ENCODE data around the gene C7.
"Not testable (repeated sequence)": the region's sequence is repeated elsewhere in the genome, so short reads cannot be mapped to it uniquely, and the experiment has no call there.

C7 gene

GRCh38 chr5:40909264-40909663 lies at the start of gene C7:
TSS of gene C7 (plus strand) at chr5:40909497. CDS start at chr5:40909611, 114 bp downstream.
- no peak for DNase-seq (ENCODE audit: low read depth)

GRCh38 chr5:40860711-40861110 lies 48.6 kb upstream of the C7 start:
- no peak for DNase-seq (ENCODE audit: low read depth)

GRCh38 chr5:40865004-40865403 lies 44.3 kb upstream of the C7 start:
- not testable (repeated sequence) for DNase-seq (ENCODE audit: low read depth)

DNA sequence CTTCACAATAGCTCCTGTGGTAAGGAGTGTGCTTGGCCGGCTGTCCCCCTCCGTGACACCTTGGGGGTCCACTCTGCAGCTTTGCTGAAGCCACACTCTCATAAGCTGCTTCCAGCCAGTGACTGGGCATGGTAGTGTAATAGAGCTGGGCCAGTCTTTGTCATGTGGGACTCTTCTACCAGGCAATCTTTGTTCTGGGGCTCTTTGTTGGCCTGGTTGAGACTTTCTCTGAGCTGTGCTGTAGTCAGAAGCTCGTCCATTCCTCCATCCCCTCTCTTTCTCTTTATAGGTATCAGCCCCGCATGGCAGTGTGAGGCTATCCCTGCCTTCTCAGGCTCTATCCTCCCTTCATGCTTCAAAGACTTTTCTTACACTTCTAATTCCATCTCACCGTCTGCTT lies 42.5 kb upstream of the C7 start:
- DNase-seq (ENCODE audit: low read depth): no peak

DNA sequence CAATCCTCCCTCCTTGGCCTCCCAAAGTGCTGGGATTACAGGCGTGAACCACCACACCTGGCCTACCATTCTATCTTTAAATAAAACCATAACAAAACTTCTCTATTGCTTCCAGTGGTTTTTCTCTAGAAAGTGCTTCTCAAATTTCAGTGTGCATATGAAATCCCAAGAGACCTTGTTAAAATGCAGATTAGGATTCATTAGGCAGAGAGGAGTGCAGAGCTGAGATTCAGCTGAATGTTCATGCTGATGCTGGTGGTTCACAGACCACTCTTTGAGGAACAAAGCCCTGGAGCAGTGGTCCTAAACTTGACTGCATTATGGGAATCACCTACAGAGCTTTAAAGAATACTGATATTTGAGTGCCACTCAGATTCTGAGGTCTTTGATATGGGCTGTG lies 39.9 kb upstream of the C7 start:
- no peak for DNase-seq (ENCODE audit: low read depth)

- no peak for DNase-seq (ENCODE audit: low read depth)
Observed at GRCh38 chr5:40871177-40871576, 38.1 kb upstream of the C7 start.

DNA sequence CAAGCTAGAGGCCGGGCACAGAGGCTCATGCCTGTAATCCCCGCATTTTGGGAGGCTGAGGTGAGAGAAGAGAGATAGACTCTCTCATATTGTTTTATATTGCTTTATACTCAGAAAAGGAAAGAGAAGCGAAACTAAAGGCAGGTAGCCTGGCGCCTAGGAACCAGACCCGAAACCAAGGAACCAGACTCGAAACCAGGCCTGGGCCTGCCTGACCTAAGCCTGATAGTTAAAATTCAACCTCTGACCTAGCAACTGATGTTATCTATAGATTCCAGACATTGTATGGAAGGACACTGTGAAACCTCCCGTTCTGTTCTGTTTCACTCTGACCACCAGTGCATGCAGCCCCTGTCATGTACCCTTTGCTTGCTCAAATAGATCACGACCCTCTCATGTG lies 37.0 kb upstream of the C7 start:
- DNase-seq (ENCODE audit: low read depth): not testable (repeated sequence)

DNA sequence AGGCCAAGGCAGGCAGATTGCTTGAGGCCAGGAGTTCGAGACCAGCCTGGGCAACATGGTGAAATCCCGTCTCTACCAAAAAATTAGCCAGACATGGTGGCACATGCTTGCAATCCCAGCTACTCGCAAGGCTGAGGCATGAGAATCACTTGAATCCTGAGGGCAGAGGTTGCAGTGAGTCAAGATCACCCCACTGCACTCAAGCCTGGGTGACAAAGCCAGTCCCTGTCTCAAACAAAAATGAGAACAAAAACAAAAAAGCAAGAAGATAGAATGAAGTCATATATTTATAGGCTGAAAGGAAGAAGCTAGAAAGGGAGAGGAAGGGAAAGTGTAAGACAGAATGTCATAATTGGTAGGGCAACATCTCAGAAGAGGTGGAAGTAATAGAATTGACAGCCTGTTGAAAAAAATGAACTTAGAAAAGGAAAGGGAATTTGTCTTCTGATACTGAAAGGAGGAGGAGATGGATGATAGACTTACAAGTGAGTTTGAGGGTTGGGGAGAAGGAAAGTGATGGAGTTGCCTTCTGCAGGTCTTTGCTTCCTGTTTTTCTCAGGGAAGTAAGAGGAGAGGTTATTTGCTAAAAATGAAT lies 35.9 kb upstream of the C7 start:
- no peak for DNase-seq (ENCODE audit: low read depth)

GRCh38 chr5:40875958-40876357 lies 33.3 kb upstream of the C7 start:
- DNase-seq (ENCODE audit: low read depth): no peak

GRCh38 chr5:40877371-40877988 lies 31.8 kb upstream of the C7 start:
- no peak for DNase-seq (ENCODE audit: low read depth)

GRCh38 chr5:40879163-40879942 lies 29.9 kb upstream of the C7 start:
- no peak for DNase-seq (ENCODE audit: low read depth)

DNA sequence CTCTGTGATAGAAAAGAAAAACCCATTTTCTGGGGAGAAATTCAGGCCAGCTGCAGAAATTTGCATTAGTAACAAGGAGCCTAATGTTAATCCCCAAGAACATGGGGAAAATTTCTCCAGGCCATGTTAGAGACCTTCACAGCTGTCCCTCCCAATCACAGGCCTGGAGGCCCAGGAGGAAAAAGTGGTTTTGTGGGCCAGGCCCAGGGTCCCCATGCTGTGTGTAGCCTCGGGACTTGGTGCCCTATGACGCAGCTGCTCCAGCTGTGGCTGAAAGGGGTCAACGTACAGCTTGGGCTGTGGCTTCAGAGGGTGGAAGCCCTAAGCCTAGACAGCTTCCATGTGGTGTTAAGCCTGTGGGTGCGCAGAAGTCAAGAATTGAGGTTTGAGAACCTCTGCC lies 27.0 kb upstream of the C7 start:
- DNase-seq (ENCODE audit: low read depth): no peak

DNA sequence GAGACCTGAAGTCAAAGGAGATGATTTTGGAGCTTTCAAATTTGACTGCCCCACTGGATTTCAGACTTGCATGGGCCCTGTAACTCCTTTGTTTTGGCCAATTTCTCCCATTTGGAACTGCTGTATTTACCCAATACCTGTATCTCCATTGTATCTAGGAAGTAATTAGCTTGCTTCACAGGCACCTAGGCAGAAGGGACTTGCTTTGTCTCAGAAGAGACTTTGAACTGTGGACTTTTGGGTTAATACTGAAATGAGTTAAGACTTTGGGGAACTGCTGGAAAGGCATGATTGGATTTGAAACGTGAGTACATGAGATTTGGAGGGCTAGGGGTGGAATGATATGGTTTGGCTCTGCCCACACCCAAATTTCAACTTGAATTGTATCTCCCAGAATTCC lies 26.2 kb upstream of the C7 start:
- not testable (repeated sequence) for DNase-seq (ENCODE audit: low read depth)

DNA sequence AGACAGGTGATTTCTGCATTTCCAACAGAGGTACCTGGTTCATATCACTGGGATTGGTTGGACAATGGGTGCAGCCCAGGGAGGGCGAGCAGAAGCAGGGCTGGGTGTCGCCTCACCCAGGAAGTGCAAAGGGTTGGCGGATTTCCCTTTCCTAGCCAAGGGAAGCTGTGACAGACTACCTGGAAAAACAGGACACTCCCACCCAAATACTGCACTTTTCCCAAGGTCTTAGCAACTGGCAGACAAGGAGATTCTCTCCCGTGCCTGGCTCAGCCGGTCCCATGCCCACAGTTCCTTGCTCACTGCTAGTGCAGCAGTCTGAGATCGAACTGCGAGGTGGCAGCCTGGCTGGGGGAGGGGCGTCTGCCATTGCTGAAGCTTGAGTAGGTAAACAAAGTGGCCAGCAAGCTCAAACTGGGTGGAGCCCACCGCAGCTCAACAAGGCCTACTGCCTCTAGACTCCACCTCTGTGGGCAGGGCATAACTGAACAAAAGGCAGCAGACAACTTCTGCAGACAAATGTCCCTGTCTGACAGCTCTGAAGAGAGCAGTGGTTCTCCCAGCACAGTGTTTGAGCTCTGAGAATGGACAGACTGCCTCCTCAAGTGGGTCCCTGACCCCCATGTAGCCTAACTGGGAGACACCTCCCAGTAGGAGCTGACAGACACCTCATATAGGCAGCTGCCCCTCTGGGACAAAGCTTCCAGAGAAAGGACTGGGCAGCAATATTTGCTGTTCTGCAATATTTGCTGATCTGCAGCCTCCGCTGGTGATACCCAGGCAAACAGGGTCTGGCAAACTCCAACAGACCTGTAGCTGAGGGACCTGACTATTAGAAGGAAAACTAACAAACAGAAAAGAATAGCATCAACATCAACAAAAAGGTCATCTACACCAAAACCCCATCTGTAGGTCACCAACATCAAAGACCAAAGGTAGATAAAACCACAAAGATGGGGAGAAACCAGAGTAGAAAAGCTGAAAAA lies 13.6 kb upstream of the C7 start:
- not testable (repeated sequence) for DNase-seq (ENCODE audit: low read depth)

DNA sequence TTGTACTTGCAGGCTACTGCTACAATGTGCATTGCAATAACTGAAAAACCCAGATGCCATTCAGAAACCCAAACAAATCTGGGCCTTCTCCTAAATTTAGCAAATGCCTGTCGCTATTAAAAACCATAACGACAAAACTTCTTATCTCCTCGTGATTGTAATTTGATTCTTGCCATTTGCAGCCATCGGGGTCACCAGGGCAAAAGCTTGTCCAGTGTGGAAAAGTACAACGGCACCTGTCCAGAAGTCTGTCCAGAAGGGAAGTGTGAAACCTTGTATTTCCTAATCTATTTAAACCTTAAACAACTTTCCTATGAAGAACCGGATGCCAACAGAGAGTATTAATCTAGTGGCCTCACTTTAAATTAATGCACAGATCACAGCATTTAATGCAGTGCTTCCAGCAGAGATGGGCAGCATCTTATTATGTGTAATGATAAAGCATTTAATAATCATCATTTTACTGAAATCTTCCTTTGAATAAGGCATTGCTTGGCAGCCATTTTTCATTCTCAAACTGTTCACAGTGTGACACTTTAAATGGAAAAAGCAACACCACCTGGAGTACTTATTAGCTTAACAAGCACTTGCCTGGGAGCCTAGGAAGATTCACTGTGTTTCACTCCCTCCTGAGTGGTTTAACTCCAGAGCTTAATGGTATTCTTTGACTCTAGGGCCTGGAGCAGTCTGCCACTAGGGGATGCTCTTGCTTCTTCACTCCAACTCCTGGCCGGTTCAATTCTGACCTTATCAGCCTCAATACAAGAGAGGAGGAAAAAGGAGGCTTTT lies 4.9 kb upstream of the C7 start:
- peak; percentile 9 for DNase-seq (ENCODE audit: low read depth)

DNA sequence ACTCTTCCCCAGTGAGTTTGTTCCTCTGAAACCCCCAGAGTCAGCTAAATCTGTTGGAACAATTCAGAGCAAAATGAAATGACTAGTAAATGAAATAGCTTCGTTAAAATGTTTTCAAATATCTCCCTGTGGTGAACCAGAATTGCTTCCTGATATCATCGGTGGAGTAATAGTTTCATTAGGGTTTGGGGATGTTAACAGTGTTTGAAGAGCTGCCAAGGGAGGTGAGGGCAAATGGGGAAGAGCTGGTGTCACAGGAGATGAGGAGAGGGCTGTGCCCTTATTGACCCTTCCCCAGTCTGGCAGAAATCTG lies 4.3 kb upstream of the C7 start:
- DNase-seq (ENCODE audit: low read depth): no peak

GRCh38 chr5:40906351-40906751 lies 2.9 kb upstream of the C7 start:
- DNase-seq (ENCODE audit: low read depth): no peak

DNA sequence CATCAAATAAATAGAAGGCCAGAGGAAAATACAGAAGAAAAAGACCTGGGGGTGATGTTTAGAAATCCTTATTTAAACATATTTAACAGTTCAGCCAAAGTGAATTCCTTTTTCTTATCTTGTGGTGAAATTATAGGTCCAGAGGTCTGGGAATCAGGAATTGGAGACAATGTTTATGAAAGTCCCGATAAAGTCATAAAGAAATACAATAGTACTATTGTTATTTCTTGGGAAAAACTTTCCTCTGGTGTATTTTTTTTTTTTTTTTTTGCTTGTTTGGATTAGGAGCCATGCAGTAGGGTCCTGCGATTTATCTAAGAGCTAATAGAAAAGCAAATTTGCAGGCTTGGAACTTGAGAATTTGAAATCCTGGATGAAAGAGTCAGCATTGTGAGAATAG lies 426 bp downstream of the C7 start:
- no peak for DNase-seq (ENCODE audit: low read depth)

DNA sequence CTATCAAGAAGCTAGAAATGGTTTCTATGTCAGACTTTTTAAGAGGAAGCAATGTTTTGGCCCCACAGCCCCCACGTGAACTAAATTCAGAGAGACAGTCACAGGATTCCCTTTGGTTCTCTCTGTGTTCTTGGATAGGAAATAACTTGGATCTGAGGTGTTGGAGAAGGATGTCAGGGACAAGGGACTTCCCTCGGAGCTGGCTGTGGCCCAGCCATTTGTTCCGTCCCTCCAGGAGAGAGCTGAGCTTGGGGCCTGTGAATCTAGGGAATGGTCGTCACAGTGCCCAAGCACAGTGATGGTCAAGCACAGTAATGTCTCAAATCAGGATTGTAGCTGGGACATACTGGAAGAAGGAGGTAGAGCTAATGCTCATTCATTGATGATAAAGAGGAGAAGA lies 2.0 kb downstream of the C7 start:
- DNase-seq (ENCODE audit: low read depth): no peak

GRCh38 chr5:40914835-40915234 lies 5.5 kb downstream of the C7 start:
- no peak for DNase-seq (ENCODE audit: low read depth)

GRCh38 chr5:40915341-40915926 lies 6.1 kb downstream of the C7 start:
- no peak for DNase-seq (ENCODE audit: low read depth)
